K562 (cell line): ENCODE data around the gene HPCA.

Experiments
- CHD1 ChIP-seq: fragments of 200-600 bp; sonication (generic); IDR thresholded peaks from one replicate; pipeline ENCODE4 v1.6.1; 2012; ENCODE audit warnings: mild to moderate bottlenecking, moderate library complexity, low read length, inconsistent platforms
- TF ChIP-seq, protein P1 (sequence below), 2 experiments: IDR thresholded peaks; 2 replicates each; pipeline ENCODE4 v1.6.1; 2011; ENCODE audit warnings: borderline replicate concordance in 1 of 2, control low read depth in 1 of 2, low read depth in 1 of 2, low read length in 1 of 2, mild to moderate bottlenecking in 1 of 2, mixed read lengths in 1 of 2, moderate library complexity in 1 of 2; ENCODE audit not compliant: insufficient read depth in 1 of 2, insufficient read length in 1 of 2, poor library complexity in 1 of 2, severe bottlenecking in 1 of 2; ENCODE audit errors: extremely low read depth in 1 of 2

DNA sequence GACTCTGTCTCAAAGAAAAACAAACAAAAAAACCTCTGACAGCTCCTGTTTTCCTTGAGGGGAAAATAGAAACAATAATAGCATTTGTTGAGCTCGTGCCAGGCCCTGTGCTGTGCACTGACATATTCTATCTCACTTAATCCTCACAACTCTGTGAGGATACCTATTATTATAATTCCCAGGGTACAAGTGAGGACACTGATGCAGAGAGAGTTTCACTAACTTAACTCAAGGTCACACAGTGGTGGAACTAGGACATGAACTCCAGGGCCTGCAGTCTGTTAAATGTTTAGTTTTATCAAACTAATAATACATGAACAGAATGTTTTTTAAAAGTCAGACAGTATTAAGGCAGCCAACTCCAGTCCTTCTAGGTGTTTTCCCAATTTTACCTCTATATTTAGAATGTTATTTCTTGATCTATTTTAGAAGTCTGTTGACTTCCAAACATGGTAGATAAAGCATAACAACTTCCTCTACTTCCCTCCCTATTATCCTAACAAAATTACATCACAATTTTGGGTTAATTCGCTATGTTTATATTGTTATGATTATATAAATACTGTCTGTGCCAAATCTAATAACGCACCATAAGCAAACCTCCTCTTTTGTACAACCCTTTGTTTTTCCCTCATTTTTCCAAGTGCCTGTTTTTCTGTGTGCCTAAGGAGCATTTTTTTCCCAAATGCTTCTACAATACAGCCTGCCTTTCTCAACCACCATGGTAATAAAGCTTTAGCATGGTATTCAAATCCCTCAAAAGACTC is 20.5 kb upstream of the HPCA start:
- TF ChIP-seq, protein P1, sequence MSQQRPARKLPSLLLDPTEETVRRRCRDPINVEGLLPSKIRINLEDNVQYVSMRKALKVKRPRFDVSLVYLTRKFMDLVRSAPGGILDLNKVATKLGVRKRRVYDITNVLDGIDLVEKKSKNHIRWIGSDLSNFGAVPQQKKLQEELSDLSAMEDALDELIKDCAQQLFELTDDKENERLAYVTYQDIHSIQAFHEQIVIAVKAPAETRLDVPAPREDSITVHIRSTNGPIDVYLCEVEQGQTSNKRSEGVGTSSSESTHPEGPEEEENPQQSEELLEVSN (IDR thresholded peaks at IDR 0.05; ENCODE audit: borderline replicate concordance in 1 of 2, extremely low read depth in 1 of 2, insufficient read depth in 1 of 2, insufficient read length in 1 of 2, low read depth in 1 of 2, low read length in 1 of 2, poor library complexity in 1 of 2, severe bottlenecking in 1 of 2): no peak
- TF ChIP-seq CHD1: no peak
